Right cardiac atrium (tissue), 5 donors: ENCODE results near the gene FAM13A. TPM values are rescaled to one million over a fixed set of nuclear protein-coding genes. Genes with fewer than 3 reads are reported as not detected.

ENCODE experiments used
- ATAC-seq, 2 donors: fragments of 200-7000 bp; cut with Tn5 transposase; one replicate each; pipeline versions ENCODE4 v1.8.0 to v1.9.1; 2020; ENCODE audit warnings: moderate library complexity in 2 of 2, mild to moderate bottlenecking in 1 of 2
- DNase-seq, 3 donors: peaks; one replicate each; pipeline ENCODE4 v3.0.0-alpha.2; 2020
- H3K27ac ChIP-seq: one replicate; pipeline ENCODE4 v1.5.1; 2013; ENCODE audit warnings: mild to moderate bottlenecking, low read length, control low read depth, moderate library complexity
- H3K27me3 ChIP-seq: one replicate; pipeline ENCODE4 v1.6.1; 2013; ENCODE audit not compliant: control insufficient read depth, insufficient read depth
- H3K4me1 ChIP-seq: one replicate; pipeline ENCODE4 v1.6.1; 2013; ENCODE audit warnings: low read length; ENCODE audit not compliant: control insufficient read depth, insufficient read depth
- H3K4me3 ChIP-seq: one replicate; pipeline ENCODE4 v1.5.1; 2013; ENCODE audit warnings: low read length, control low read depth
- H3K9me3 ChIP-seq: one replicate; pipeline ENCODE4 v1.6.1; 2013; ENCODE audit warnings: low read length; ENCODE audit not compliant: control insufficient read depth
- WGBS: extraction: QIAGEN DNeasy Blood & Tissue Kit; methylation state at CpG from one replicate; pipeline ENCODE4 v1.1.7; 2013; 5-methylcytosine and 5-hydroxymethylcytosine counted together
- intact Hi-C, 4 donors: fragments of 100-400 bp; cut with DNase I; formaldehyde crosslinking; loops; one replicate each; pipeline versions ENCODE4 v1.11.0 to v1.14.0; 2022 to 2023
- polyA plus RNA-seq: library from polyadenylated mRNA; stranded (reverse); fragments of 200-250 nt; gene quantifications from one replicate; pipeline ENCODE4 v1.2.3, GENCODE V29; 2013
- total RNA-seq, 4 donors: library from RNA; stranded (reverse); fragmentation: NEBNext Ultra II Directional; extraction: Animal tissue kit (Norgen Biotek cat#: 25700); gene quantifications; one replicate each; pipeline ENCODE4 v1.2.1, GENCODE V29; 2021
- donor health status: healthy with polysubstance abuse.
- donor health status: DM: no; HTN: yes; CAD: no.
- donor health status: DM: no; HTN: no; CAD: no.
- donor health status: DM: no; HTN: yes; CAD: no; lungs with severe emphysema.
- donor health status: DM: yes; HTN: yes; CAD: no.

FAM13A gene
- total and polyA plus RNA-seq, 5 donors: 8.8 to 18.5 (median 16.6) TPM

DNA sequence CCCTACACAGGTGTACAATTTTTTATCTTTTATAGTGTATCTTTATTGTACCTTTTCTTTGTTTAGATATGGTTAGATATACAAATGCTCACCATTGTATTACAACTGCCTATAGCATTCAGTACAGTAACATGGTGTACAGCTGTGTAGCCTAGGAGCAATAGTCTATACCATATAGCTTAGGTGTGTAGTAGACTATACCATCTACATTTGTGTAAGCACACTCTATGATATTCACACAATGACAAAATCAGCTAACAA, 80.3 kb downstream of the FAM13A start:
- no peak for DNase-seq
- no peaks in the 10 kb centered on the region for H3K4me1 ChIP-seq
- H3K27ac ChIP-seq: no peak overlapping the region
- ATAC-seq: no peak
- no peaks in the 10 kb centered on the region for H3K9me3 ChIP-seq
- no peak overlapping the region for H3K4me3 ChIP-seq
- intact Hi-C loops: no loop called here
- no peaks in the 10 kb centered on the region for H3K27me3 ChIP-seq

DNA sequence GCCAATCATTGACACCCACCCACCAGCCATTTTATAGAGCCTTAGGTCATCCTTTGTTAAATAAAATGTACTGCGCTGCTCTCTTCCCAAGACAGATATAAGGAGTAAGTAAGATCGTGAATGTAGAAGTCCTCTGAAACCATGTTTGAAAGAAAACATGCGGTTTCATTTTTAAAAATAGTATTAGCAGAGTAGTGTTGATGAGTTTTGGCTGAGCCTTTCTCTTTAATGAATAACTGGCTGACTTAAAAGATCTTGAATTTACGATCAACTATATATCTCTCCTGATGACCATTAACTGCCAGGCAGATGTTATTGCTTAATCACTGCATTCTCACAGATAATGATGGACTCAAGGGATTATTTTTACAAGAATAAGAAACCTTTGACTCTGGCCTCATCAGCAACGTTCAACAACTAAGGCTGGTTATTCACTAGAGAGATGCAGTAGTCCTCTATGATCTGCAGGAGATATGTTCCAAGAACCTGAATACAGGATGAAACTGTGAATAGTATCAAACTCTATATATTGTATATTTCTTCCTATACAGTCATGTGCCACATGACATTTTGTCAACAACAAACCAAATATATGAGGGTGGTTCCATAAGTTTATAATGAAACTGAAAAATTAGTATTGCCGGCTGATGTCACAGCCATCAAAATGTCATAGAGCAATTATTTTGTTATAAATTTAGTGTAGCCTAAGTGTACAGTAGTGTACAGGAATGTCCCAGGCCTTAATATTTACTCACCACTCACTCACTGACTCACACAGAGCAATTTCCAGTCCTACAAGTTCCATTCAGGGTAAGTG, 80.8 kb downstream of the FAM13A start:
- Histone ChIP-seq H3K27me3 (no peaks in the 10 kb centered on the region), H3K27ac (no peak overlapping the region), H3K9me3 (no peaks in the 10 kb centered on the region), H3K4me1 (no peaks in the 10 kb centered on the region), H3K4me3 (no peak overlapping the region)
- ATAC-seq (no peak), DNase-seq (no peak)
- intact Hi-C loops: no loop called here
- whole genome bisulfite sequencing: 72% methylated on average over 6 of the region's 6 CpGs

DNA sequence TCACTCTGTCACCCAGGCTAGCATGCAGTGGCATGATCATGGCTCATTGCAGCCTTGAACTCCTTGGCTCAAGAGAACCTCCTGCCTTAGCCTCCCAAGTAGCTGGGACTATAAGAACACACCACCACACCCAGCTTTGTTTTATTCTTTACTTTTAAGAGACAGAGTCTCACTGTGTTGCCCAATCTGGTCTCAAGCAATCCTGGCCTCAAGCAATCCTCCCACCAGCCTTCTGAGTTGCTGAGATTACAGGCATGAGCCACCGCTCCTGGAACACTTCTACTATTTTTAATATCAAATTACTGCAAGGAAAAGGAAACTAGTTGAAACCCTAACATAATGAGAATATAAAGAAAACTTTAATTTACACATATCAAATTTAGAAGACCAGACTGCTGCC, 85.4 kb downstream of the FAM13A start:
- Histone ChIP-seq H3K4me3 (no peak overlapping the region), H3K27ac (no peak overlapping the region), H3K4me1 (no peaks in the 10 kb centered on the region), H3K27me3 (no peaks in the 10 kb centered on the region), H3K9me3 (no peaks in the 10 kb centered on the region)
- DNase-seq: no peak
- intact Hi-C loops: no loop called here
- no peak for ATAC-seq
- WGBS: 89% methylated on average over 1 of the region's 1 CpG

DNA sequence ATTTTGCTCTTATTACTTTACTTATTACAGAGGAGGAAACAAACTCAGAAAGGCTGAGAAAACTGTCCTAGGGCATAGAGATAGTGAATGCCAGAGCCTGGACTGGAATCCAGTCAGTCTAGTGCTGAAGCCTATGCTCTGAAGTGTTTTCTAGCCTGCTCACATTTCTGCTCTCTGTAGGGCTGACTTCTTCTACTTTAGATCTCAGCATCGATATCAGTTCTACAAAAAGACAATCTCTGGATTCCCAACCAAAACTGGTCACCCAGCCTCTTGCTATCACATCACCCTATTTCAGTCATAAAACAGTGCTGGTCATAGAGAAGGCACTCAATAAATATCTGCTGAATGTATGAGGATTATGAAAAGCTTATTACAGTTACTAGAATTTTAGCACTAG, 87.2 kb downstream of the FAM13A start:
- intact Hi-C loops: no loop called here
- Histone ChIP-seq H3K9me3 (no peaks in the 10 kb centered on the region), H3K27me3 (no peaks in the 10 kb centered on the region), H3K27ac (no peak overlapping the region), H3K4me1 (no peaks in the 10 kb centered on the region), H3K4me3 (no peak overlapping the region)
- 77% methylated on average over 1 of the region's 1 CpG for WGBS
- DNase-seq (no peak), ATAC-seq (no peak)

DNA sequence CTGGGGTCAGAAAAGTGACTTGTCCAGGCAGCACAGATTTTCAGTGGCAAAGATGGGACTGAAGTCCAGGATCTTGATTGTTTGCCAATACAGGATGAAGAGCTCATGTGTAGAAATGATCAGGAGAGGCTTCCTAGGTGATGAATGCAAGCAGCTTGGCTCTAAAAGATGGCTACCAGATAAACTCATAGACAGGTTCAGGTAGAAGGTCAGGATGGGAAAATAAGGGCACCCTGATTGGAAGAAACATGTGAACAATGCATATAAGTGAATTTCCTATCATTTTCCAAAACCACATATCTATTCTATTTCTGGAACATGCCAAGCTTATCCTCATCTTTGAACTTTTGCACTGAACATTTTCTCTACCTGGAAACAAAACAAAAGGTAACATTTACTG, 87.7 kb downstream of the FAM13A start:
- no peaks in the 10 kb centered on the region for H3K9me3 ChIP-seq
- intact Hi-C loops: no loop called here
- H3K4me3 ChIP-seq: no peak overlapping the region
- DNase-seq (no peak), ATAC-seq (no peak)
- no peaks in the 10 kb centered on the region for H3K27me3 ChIP-seq
- H3K27ac ChIP-seq: no peak overlapping the region
- no peaks in the 10 kb centered on the region for H3K4me1 ChIP-seq

DNA sequence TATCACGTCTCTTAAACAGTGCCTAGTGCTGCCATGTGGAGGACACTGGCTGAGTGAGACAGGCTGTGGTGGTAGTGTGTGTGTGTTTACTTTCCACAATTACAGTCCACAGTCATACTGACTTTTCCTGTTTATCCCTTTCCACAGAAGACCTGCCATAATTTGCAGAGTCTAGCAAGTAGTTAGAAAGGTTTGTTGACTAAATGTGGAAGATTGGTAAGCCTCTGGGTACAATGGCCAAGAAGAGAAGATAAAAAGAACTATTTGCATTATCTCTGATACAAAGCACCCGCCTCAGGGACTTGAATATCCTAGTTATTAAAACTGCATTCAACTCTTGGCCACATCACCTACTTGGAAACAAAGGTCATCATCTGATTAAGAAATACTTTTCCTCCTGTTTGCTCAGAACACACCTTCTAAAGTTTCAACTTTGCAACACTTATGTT, 89.1 kb downstream of the FAM13A start:
- DNase-seq (no peak), ATAC-seq (no peak)
- 71% methylated on average over 2 of the region's 2 CpGs for WGBS
- H3K27me3 ChIP-seq: no peaks in the 10 kb centered on the region
- no peak overlapping the region for H3K27ac ChIP-seq
- no peak overlapping the region for H3K4me3 ChIP-seq
- intact Hi-C loops: no loop called here
- H3K4me1 ChIP-seq: no peaks in the 10 kb centered on the region
- no peaks in the 10 kb centered on the region for H3K9me3 ChIP-seq

DNA sequence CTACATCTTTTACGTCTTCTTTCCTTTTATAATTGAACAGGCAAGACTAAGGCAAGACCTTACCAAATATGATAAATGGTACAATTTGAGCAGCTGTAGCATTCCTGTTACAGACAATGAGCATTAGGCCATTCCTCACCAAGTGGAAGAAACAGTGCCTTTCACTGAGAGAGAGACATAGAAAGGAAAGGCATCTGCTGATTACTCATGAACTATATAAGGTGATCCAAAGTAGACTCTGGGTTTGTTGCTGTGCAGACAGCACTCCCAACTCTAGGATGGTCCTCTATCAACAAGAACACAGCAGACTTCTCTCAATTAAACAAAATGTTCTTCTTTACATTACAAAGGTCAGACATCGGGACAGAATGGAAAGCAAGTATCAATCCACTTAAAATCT, 91.9 kb downstream of the FAM13A start:
- Histone ChIP-seq H3K27me3 (no peaks in the 10 kb centered on the region), H3K4me1 (no peaks in the 10 kb centered on the region), H3K27ac (no peak overlapping the region), H3K4me3 (no peak overlapping the region), H3K9me3 (no peaks in the 10 kb centered on the region)
- ATAC-seq (no peak), DNase-seq (no peak)
- WGBS: 97% methylated on average over 2 of the region's 2 CpGs
- intact Hi-C loops: no loop called here

DNA sequence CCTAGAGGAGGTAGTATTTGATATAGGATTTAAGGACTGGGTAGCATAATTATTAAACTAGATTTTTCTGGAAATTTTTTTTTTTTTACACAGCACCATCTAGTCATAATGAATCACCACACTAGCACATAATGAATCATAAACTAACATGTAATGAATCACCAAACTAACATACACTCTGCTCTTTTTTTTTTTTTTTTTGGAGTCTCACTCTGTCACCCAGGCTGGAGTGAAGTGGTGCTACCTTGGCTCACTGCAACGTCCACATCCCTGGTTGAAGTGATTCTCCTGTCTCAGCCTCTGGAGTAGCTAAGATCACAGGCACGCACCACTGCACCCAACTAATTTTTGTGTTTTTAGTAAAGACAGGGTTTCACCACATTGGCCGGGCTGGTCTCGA, 92.5 kb downstream of the FAM13A start:
- WGBS: 85% methylated on average over 4 of the region's 4 CpGs
- DNase-seq: no peak

DNA sequence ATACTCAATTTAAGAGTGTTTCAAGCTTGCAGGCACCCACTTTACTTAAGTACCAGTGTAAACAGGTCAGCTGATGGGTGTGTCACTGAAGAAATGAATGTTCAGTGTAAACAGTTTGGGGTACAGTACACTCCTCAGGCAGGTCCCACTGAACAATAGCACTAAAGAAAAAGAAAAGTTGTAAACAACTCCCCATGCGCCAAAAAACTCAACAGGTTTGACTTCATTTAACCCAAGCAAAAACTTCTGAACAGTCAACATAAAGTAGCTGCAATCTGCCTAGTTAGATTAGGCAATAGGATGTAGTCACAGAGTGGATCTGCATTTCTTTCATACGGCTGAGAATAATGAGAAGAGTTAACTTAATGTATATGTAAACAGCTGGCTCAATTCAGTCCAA, 93.2 kb downstream of the FAM13A start:
- no peak overlapping the region for H3K4me3 ChIP-seq
- no peaks in the 10 kb centered on the region for H3K9me3 ChIP-seq
- H3K27me3 ChIP-seq: no peaks in the 10 kb centered on the region
- DNase-seq (no peak), ATAC-seq (no peak)
- 88% methylated on average over 2 of the region's 2 CpGs for WGBS
- intact Hi-C loops: no loop called here
- H3K27ac ChIP-seq: no peak overlapping the region
- no peaks in the 10 kb centered on the region for H3K4me1 ChIP-seq

More for the DNA sequence above, 92.5 kb downstream of the FAM13A start:
- no peaks in the 10 kb centered on the region for H3K9me3 ChIP-seq
- H3K4me3 ChIP-seq: no peak overlapping the region
- no peaks in the 10 kb centered on the region for H3K27me3 ChIP-seq
- no peak overlapping the region for H3K27ac ChIP-seq
- intact Hi-C loops: no loop called here
- no peaks in the 10 kb centered on the region for H3K4me1 ChIP-seq
- ATAC-seq: no peak

DNA sequence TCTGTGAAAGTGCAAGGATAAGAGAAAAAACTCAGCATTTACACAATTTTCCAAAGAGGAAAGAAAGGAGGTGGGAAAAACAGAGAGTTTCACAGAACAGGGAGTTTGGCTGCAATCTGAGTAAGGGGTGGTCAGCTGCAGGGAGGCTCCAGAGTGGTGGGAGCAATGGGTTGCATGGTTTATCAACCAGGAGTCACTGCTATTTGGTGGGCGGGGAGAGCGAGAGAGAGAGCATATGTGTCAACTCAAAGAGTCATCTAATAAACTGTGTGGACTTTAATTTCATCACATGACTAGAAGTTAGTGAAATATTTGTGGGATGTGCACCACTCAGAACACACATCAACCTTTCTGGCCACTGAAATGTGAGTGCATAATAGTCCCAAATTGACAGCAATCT, 94.6 kb downstream of the FAM13A start:
- 96% methylated on average over 2 of the region's 2 CpGs for WGBS

DNA sequence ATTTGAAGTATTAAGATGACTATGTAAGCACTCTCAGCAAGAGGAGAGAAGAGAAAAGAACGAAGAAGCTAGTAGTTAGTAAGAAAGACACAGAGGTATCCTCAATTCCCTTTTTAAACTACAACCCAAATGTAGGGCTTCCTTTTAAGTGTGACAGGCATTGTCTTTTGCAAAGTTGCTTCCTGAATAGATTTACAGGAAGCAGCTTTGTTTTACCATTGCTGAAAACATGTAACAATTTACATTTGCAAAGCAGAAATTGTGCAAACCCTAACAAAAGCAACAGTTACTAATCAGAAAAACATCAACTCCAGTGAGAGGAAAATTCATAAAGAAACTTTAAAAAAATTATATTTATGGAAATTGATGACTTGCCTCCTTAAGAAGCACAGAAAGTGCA, 96.4 kb downstream of the FAM13A start:
- Histone ChIP-seq H3K4me3 (no peak overlapping the region), H3K27ac (no peak overlapping the region), H3K4me1 (peaks cover 4% of the 10 kb centered on the region), H3K27me3 (no peaks in the 10 kb centered on the region), H3K9me3 (no peaks in the 10 kb centered on the region)
- no peak for ATAC-seq
- 63% methylated on average over 1 of the region's 1 CpG for WGBS
- no peak for DNase-seq
- intact Hi-C loops: no loop called here

More for the DNA sequence above, 94.6 kb downstream of the FAM13A start:
- no peak for DNase-seq
- H3K27ac ChIP-seq: no peak overlapping the region
- no peaks in the 10 kb centered on the region for H3K27me3 ChIP-seq
- H3K4me1 ChIP-seq: peaks cover 4% of the 10 kb centered on the region
- H3K9me3 ChIP-seq: no peaks in the 10 kb centered on the region
- no peak overlapping the region for H3K4me3 ChIP-seq
- intact Hi-C loops: no loop called here
- ATAC-seq: no peak

DNA sequence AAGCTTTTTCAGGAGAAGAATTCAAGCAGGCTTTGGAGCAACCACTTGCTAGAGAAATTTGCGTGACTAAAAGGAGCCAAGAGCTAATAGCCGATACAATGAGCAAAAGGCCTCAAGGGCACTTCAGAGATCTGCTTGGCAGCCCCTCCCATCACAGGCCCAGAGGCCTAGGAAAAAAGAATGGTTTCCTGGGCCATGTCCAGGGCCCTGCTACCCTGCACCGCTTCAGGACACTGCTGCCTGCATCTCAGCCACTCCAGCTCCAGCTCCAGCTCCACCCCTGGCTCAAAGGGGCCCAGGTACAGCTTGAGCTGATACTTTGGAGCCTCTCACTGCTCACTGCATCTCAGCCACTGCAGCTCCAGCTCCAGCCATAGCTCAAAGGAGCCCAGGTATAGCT, 98.9 kb downstream of the FAM13A start:
- Histone ChIP-seq H3K9me3 (no peaks in the 10 kb centered on the region), H3K27me3 (no peaks in the 10 kb centered on the region), H3K27ac (no peak overlapping the region), H3K4me1 (peaks cover 4% of the 10 kb centered on the region), H3K4me3 (no peak overlapping the region)
- WGBS: 77% methylated on average over 3 of the region's 3 CpGs
- ATAC-seq (no peak), DNase-seq (peak in 1 of 3 donors; percentile 36)
- intact Hi-C loops: no loop called here
